Nucleus accumbens (tissue), 56 donors: ENCODE results near the gene TLX3.
"Not testable (repeated sequence)": the region's sequence is repeated elsewhere in the genome, so short reads cannot be mapped to it uniquely, and the experiment has no call there.

Experiments
- DNase-seq, 56 donors: peaks; one replicate each; lab custom pipeline; 2025; lab: John Stamatoyannopoulos, UW

TLX3 gene

GRCh38 chr5:171308453-171309275 lies at the start of gene TLX3:
TSS of gene TLX3 (plus strand) at chr5:171309248. CDS start at chr5:171309366, 118 bp downstream.
- no peak for DNase-seq

DNA sequence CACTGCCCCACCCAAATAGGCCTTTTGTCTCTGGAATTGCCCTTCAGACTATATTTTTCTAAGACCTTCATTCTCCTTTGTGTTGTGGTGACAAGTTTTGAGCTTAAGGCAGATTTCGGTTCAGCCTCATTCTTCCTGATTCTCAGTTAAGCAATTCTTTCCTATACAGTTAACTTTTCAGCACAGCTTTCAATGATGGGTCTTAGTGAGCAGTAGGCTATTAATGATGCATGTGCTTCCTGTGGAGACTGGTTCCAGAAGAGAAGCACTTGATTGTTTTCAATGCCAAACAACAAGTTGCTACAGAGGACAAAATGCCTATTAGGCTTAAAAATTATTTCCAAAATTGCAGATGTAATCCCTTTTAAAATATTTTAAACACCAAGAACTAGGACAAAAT lies 47.7 kb upstream of the TLX3 start:
- no peak for DNase-seq

DNA sequence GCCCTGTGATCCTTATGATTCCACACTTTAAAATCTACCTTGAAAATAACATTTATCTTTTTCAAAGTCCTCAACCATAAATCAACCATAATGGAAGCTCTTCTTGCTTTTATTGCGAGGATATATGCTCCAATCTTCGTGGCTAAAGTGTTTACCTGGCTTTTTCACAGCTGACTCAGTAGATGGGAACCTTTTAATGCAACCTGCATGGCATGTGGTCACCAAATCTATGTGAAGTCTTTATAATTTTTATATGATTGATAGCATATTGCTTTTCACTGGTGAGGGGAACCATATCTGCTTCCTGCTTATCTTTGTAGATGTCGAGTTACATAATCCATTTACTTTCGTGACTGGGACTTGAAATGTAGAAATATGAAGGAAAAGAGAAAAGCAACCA lies 47.1 kb upstream of the TLX3 start:
- no peak for DNase-seq

- DNase-seq = no peak
These were observed 45.9 kb upstream of the TLX3 start for GRCh38 chr5:171263181-171263580.

- DNase-seq = no peak
These were observed 44.2 kb upstream of the TLX3 start for GRCh38 chr5:171264843-171265242.

DNA sequence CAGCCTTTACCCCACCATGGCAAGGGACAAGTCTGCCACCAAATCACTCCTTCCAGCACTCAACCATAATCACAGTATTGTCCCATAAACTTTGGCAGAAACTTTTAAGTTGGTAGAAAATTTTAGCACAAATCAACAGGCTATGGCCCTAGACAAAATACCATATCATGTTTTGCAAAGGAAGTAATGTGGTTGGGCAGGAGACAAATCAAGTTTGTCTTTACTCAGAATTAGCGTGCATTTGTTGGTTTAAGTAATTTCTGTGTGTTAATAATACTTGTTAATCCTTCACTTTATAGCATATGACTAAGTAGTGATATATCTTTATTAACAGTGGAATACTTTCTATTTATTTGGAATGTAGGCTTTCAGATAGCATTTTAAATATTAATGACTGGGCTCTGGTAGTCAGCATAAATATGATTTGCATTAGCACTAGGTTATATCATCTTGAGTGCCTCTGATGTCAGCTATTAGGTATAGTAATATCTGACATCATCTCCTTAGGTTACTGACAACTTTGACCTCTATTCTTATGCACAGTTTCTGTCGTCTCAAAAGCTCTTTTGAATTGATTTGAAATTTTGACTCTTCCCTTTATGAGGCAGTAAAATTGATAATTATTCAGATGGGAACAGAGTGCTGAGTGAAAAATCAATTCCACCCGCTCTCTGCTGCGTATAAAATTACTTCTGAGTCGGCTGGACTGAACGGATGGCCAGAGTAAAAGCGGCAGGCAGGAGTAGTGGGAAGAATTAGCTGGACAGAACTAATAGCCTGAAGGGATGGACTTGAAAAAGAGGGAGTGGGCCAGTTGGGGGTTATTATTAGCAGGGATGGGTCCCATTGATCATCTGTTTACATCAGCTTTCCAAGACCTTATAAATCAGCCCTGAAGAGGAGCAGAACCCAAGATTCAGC lies 40.1 kb upstream of the TLX3 start:
- DNase-seq = no peak

DNA sequence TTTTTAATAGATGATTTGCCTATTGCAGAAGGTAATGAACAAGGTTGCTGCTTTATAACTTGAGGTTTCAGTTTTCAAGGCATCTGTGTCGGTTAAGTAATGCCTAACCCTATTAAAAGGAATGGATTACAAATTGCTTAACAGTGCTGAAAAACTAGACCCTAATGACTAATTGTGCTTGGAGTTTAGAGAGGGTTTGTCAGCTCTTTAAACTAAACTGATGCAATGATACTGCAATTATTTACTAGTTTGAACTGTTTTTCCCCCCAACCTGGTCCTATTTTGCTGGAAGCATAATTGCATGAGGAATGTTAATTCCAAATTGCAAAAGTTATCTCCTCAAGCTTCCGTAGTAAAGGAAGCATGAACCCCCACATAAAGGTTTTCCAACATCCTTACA lies 39.3 kb upstream of the TLX3 start:
- DNase-seq = no peak

- DNase-seq = no peak
These were observed 38.9 kb upstream of the TLX3 start for GRCh38 chr5:171270136-171270535.

- DNase-seq = no peak
These were observed 37.2 kb upstream of the TLX3 start for GRCh38 chr5:171271798-171272197.

DNA sequence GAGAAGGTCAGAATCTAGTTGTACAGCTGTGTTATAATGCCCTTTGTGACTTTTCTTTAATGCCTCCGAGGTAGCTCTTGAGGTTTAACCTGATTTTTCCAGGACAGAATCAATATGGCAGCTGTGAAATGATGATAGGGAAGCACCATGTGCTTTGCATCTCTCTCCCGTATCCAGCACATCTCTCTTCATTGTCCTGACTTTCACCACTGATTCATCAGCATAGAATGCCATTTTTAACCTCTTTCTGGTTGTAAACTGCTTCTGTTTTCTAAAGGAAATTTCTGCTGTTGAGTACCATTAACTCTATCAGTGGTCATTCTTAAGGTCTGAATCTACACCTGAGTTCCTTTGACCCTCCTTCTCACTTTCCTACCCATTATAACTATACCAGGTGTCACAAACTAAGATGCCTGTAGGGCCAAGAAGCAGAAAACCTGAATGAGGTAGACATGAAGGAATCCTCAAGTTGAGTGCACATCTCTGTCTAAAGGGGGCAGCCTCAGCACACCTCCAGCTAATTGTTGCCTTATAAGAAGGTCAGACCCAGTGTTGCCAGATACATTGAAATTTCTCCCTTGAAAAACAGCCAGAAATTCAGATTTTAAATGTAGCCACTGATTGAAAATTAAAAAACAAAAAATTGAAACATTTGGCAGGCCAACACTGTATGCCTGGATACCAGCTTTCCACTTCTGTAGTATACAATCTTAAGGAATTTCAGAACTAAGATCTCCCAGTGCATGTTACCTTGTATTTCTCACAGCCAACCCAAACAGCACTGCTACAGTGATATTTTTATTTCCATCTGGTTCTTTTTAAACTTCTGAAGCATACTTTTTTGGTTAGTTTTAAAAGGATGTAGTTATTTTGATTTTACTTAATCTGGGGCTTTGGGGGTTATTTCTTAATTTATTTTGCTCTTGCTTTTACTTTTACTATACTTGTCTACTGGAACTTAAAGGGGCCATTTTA lies 35.8 kb upstream of the TLX3 start:
- DNase-seq = no peak

DNA sequence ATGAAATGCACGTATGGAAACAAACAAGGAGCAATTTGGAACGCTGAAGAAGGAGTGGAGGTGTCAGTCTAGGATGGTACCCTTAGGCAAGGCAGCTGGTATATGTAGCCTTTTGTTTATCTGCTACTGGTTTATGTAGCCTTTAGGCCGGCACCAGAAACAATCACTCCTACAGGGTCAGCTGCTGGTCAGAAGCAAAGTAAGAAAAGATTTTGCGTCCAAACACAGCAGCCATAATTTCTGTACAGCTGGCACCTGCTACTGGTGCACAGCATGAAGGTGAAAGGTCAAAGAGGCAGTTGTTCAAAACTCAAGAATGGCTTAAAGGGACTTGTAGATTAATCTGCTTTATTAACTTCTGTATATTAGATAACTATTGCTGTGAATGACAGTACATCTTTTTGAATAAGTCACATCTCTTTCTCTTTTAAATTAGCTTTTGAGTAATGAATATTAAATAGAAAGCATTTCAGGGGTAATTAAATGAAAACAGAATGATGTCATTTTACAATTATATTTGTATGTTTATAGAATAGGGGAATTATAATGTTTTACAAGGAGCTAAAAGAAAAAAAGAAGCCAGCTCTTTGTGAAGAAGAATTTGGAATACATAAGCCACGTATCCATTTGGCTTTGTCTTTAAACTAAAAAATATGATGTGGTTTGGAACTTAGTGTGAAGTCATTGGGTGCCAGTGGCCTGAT lies 33.1 kb upstream of the TLX3 start:
- DNase-seq = no peak

DNA sequence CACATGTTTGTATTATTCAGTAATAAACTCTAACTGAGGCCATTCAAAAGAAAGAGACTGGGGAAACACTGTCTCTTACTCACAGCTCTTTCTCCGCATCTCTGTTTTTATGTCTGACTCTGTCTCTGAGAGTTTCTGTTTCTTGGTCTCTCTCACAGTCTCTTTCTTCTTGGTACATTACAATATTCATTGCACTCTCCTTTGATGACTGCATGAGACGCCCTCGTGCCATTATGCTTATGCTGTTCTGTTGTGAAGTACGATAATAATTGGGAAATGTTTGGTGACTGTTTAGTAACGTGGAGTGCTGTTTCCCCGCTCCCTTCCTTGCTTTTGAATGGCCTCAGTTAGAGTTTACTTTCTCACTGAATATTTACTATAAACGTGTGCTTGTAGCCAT lies 25.3 kb upstream of the TLX3 start:
- no peak for DNase-seq

DNA sequence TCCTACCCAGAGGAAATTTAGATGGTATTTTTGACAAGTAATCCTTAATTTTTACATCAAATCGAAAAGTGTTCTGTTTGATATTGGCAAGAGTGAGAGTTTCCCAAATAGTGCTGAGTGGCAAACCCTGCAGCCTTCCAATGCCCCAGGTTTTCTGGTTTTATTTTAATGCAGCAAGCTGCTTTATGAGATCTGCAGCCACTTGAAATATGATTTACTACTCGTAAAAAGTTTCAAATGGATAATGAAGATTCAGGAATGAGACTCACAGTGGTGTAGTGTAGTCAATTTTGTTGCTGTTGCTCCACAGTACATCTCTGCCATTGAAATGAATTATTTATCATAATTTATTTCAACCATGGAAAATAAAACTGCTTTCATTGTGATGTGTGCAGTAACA lies 23.6 kb upstream of the TLX3 start:
- DNase-seq = no peak

DNA sequence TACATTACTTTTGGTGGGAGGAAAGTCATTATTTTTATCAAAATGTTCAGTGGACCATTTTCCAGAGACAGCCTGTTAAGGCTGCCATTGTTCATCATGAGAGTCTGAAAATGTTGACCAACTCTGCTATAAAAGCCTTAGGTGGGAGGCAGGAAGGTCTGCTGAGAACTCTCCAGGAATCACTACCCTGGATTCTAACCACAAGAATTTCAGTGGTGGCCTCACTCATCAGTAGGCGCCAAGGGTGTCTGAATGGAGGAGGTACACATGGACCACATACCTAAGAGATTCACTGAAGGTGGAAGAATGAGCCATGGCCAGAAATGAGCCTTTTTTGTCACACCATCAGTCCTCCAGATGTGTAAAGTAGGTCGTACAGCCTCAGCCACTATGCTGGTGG lies 21.0 kb upstream of the TLX3 start:
- no peak for DNase-seq

DNA sequence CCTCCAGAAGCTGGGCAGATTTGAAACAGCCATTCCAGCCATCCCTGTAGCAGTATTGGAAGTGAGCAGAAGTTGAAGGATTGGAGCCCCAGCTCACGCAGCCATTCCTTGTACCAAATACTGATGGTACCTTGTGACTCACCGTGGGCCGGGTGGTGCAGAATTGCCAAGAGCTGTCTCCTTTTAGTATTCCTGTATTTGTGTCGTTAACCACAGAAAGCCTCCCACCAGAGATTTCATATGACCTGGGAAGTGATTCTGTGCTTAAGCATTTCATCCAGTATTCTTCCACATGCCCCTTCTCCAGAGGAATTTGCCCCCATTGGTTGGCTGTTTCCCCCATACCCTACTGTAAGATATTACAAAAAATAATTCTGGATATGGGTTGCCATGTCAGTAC lies 17.7 kb upstream of the TLX3 start:
- DNase-seq = no peak

DNA sequence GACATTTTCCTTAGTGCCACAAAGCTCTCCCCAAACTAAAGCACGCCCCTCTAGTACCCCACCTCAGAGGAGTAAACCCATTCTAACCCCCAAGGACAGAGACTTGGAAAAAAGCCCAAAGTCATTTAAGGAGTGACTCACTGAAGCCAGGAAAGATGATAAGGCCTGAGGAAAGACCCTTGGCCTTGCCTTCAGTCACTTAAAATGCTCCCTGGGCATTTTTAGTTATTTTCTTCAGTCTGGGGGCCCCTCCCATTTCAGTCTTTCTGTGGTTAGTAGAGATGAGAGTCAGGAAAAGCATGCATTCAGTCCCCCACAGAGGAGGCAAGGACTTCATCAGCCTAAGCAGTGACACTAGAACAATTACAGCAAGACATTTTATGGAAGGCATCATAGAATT lies 13.7 kb upstream of the TLX3 start:
- no peak for DNase-seq

DNA sequence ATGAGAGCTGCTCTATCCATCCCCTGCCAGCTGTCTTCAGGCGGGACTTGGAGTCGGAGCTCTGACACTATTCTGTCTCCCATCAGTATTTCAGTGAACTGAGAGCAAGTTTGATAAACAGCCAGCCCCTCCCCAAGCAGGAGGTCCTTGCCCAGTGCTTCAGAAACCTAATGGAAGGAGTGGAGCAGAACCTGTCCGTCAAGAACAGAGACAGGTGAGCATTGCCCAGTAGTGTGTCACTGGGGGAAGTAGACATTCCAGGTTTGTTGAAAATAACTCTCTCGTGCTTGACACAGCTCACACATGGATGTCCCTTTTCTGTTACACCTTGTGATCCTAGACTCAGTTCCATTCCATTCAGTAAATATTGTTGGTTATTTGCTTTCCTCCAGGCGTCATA lies 13.2 kb upstream of the TLX3 start:
- no peak for DNase-seq

- not testable (repeated sequence) for DNase-seq
These were observed 11.1 kb upstream of the TLX3 start for GRCh38 chr5:171297941-171298340.

- DNase-seq = no peak
These were observed 9.8 kb upstream of the TLX3 start for GRCh38 chr5:171299228-171299627.

DNA sequence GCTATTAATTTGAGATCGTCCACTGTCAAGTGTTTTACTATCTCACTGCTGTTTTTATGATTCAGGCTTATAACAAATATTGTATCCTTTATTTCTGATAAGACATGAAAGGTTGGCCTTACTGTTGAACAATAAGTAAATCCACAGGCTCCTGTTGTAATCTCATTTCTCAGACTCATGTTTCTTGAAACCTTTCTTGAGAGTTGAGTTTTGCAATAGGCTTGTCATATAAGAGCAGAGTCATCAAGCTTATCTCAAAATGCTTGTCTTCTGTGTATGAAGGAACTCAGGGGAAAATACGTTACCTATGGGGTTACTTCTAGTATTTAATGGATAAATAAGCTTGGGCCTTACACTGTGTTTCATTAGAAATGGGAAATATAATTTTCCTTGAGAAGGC lies 9.2 kb upstream of the TLX3 start:
- DNase-seq = no peak
